G401.6 (cell line): Measurements from ENCODE around the gene C16orf74.
A peak's percentile ranks its signal among the peaks of the same experiment; 100 is the strongest.

ENCODE experiments used
- FAIRE-seq: peaks from 2 replicates; lab custom pipeline; 2012; peaks lifted over from hg19 to GRCh38; lab: Jason Lieb, UNC

Gene C16orf74

GRCh38 chr16:85695196-85696128 lies 55.4 kb downstream of the C16orf74 start:
- FAIRE-seq, result no peak

DNA sequence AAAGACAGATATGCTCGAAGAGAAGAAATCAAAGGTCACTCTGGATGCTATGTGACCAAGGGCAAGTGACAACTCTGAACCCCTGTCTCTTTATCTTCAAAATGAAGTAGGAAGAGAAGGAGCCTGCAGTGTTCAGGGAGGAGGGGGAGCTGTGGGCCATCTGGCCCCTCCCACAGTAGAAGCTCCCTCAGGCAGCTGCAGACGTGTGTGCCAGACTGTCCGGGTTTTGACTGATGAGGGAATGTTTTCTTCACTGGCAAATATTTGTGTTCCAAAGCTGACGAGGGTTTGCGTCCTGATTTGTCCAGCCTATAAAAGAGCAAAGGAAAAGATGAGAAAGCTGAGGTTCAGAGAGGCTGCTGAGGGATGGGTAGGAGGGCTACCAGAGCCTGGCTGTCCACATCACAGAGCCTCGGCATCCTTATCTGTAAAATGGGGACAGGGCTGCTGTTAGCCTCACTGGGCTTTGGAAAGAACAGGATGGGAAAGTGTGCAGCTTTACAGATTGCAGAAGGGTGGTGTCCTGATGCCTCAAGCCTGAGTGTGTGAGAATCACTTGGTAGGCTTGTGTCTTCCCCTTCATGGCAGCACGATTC lies 60.3 kb downstream of the C16orf74 start:
- no peak for FAIRE-seq

DNA sequence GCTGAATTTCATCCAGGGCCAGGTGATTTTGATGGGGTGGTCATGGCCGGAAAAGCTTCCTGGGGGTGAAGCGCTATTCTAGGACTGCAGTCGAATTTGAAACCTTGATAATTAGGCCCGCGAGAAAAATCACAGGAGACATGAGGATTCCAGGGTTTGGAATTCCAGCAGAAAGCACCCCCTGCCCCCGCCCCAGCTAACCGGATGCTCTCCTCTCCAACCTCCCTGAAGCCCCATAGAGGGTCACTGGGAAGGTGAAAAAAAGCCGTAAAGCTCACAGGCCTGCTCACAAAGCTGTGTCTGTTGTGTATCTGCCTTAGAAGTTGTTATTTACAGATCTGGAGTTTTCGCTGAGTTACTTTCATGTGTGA lies 61.0 kb downstream of the C16orf74 start:
- no peak for FAIRE-seq

DNA sequence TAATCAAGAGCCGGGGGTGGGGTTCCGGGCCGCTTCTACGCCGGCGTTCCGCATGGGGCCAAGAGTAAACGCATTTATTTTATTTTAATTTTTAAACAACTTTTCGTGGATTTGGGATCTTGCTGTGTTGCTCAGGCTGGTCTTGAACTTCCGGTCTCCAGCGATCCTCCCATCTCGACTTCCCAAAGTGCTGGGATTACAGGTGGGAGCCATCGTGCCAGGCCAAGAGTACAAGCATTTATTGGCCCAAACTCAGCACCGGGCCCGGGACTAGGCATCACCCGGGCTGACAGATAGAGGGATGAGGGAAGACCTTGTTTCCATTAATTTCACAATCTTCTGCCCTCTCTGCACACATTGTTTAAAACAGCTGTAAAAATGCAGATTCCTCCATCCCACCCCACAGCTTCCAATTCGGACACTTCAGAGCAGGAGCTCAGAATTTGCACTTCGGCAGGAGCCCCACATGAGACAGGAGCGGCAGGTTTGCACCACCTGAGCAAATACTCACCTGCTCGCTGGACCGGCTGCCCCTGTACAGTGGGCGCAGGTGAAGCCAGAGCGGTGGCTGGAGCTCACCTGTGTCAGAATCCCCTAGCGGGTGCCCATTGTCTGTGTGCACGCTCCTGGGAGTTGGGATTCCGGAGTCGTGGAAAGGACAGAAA lies 61.5 kb downstream of the C16orf74 start:
- FAIRE-seq, result no peak

DNA sequence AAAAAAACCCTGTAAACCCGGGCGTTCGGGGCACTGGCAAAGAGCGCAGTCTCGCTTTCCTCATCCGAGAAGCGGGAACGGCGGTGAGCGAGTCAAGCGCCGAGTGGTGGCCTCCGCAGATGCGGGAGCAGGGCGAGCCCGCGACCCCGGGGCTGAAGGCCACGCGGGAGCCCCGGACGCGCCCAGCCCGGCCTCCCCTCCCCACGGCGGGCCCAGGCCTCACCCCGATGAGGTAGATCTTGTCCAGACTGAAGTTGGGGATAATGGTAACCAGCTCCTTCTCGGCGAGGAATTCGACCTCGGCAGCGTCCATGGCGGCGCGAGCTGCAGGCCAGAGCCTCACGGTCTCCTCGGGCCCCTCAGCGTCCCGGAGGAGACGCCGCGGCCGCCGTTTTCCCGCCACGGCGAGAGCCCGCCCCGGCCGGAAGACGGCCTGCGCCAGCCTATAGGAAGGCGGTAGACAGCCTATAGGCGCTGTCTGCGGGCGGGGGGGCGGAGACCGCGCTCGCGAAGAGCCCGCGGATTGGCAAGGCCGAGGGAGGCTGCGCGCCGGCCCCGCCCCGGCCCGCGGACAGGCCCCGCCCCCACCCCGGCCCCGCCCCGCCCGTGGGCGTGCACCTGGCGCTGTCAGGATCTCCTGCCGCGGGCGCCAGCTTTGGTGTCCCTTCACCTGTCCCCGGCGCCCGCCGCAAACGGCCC lies 62.2 kb downstream of the C16orf74 start, which contains the start of gene GINS2:
TSS of gene GINS2 (minus strand) at position 369 of the 699 bp plus-strand sequence. CDS start at position 313, 56 bp downstream.
- FAIRE-seq, result no peak

DNA sequence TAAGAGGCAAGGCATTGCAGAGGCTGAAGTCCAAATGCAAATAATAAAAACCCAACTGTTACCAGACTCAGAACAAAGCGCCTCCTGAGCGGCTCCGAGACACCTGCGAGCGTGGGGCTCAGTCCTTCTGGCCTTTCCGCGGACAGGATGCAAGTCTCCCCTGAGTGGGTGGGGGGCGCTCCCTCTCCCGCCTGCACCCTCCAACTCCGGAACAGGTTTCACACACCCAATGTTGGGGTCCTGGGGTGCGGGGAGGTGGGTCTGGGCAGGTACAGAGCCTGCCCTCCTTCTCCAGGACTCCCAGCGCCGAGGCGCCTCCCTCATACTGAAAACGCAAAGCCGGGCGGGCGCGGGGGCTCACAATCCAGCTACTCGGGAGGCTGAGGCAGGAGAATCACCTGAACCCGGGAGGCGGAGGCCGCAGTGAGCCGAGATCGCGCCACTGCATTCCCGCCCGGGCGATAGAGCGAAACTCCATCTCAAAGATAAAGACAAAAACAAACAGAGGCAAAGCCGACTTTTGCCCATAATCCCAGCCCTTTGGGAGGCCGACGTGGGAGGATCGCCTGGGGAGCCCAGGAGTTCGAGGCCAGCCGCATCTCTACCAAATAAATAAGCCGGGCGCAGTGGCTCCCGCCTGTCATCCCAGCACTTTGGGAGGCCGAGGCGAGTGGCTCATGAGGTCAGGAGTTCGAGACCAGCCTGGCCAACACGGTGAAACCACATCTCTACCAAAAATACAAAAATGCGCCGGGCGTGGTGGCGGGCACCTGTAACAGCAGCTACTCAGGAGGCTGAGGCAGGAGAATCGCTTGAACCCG lies 63.0 kb downstream of the C16orf74 start:
- no peak for FAIRE-seq

GRCh38 chr16:85686912-85687591 lies 63.8 kb downstream of the C16orf74 start:
- FAIRE-seq, result no peak

DNA sequence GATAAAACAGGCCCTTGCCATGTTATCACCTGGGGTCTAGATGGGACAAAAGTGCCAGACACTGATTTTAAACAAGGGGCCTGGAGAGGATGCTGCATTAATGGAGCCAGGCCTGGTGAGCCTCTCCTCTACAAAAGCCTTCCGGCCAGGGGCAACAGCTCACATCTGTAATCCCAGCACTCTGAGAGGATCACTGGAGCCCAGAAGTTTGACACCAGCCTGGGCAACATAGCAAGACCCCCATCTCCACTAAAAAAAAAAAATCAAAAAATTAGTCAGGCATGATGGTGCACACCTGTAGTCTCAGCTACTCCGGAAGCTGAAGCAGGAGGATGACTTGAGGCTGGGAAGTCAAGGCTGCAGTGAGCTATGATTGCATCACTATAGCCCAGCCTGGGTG lies 65.6 kb downstream of the C16orf74 start:
- FAIRE-seq, result no peak

GRCh38 chr16:85683363-85683762 lies 67.5 kb downstream of the C16orf74 start:
- FAIRE-seq, result no peak

DNA sequence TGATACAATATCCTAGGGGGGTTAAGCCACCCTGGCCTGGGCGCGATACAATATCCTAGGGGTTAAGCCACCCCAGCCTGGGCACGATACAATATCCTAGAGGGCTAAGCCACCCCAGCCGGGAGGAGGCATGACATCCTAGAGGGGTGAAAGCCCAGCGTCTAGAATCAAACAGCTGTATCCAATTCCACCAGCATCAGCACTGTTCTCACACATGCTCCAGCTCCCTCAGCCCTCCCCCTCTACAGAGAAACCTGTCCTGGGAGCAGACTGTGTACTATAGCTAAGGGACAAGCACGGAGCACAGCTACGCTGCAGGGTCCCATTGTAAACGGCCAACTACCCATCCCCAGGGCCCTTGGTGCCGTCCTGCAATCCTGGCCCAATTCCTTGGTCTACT lies 68.4 kb downstream of the C16orf74 start:
- FAIRE-seq, result no peak

DNA sequence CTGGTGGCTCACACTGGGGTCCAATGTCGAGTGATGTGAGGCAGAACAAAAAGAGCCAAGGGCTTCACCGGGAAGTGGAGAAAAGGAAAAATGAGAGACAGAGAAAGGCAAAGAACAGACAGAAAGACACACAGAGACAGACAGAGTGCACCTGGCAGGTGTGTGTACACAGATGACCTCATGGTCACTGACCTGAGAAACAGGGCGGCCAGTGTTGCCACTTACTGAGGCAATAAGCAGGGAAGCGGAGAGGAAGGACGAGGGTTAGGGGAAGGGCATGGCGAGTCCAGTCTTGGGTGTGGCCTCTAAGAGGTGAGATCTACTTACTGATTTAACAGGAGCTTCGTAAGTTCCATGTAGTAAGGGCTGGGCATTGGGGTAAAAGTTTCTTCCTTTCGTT lies 69.6 kb downstream of the C16orf74 start:
- FAIRE-seq, result no peak

GRCh38 chr16:85680352-85680944 lies 70.4 kb downstream of the C16orf74 start:
- FAIRE-seq, result no peak

DNA sequence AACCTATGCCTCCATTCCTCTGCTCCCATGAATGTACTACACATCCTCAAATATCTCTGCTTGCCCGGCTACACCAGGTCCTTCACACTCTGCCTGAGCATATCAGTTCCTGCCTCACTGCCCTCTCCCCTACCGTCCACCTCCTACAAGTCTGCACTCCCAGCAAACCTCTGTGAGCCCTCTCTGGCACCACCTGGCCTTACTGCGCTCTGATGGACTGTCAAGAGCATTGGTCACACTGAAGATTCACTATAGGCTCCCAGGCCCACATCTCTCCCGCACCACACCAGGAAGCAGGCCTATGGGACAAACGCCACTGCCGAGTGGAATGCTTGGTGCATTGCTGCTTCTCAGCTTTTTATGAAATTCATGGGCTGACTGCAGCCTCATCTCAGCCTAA lies 71.0 kb downstream of the C16orf74 start:
- no peak for FAIRE-seq

DNA sequence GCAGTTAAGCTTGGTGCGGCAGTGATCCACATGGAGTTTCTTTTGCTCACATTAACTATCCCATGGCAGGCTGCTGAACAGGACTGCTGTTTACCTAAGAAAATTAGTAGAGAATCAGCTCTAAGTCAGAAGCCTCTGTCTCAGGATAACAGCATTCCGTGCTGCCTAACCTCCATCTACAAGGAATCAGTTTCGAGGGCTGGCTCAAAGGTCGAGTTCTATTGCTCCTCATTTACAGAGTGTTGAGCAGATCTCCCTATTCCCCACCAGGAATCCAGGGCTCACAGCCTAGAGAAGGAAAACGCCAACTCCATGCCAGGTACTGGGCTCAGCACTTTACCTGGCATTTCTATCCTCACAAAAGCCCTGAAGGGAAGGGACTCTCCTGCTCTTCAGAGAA lies 72.1 kb downstream of the C16orf74 start:
- no peak for FAIRE-seq

- no peak for FAIRE-seq
These were observed 72.9 kb downstream of the C16orf74 start for GRCh38 chr16:85678016-85678415.

GRCh38 chr16:85677383-85677967 lies 73.4 kb downstream of the C16orf74 start:
- no peak for FAIRE-seq

- FAIRE-seq, result no peak
These were observed 74.4 kb downstream of the C16orf74 start for GRCh38 chr16:85676466-85676865.

DNA sequence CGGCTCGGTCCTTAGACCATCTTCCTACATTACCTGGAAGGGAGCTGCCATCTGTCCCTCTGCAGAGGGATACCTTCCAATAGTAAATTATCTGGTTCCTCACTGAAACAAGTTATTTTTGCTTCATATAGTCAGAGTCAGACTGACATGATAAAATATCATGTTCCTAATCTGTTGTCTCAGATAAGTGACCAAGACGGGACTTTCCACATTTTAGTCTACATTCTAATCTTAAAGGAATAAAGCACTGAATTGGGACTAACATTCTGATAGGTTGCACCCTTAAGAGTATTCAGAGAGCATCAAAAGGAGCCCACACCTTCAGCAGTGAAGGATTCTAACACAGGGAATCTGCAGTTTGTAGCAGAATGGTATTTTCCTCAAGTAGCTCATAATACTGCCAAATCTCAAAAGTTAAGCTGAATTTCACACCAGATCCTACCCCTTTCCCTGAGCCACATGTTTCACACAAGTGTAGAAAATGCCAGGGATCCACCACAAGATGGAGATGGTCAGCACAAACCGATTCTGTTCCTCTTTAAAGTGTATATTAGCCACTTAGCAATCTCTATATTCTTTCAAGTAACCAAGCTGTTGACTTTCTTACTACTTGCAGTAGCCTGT lies 75.5 kb downstream of the C16orf74 start:
- FAIRE-seq, result peak; percentile 92

GRCh38 chr16:85674828-85675227 lies 76.1 kb downstream of the C16orf74 start:
- no peak for FAIRE-seq

GRCh38 chr16:85674418-85674755 lies 76.5 kb downstream of the C16orf74 start:
- FAIRE-seq, result no peak
